NCI-H226 (cell line): ENCODE measurements around the gene TRDN.
A peak's percentile ranks its signal among the peaks of the same experiment; 100 is the strongest.
"Not testable (repeated sequence)": the region's sequence is repeated elsewhere in the genome, so short reads cannot be mapped to it uniquely, and the experiment has no call there.

Source experiments
- DNase-seq: peaks from one replicate; pipeline ENCODE4 v3.0.0-alpha.2; 2015

TRDN gene

GRCh38 chr6:123383718-123384117 lies 253.0 kb downstream of the TRDN start:
- no peak for DNase-seq

DNA sequence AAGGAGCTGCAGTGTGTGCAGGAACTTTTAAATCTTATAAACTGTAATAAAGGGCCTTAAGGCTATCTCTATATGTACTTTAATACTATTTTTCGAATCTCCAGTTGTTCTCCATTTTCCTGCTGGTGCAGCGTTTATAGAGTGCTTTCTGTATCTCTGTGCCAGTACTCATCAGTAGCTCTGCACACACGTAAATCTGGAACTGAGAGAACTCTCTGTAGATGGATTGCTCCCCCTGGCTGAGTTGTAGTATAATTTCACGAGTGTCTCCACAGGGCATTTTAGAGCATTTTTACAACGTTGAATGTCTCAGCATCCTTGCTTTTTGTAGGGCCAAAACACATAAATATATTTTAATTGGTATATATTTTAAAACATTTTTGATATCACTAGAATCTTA lies 256.5 kb downstream of the TRDN start:
- DNase-seq = peak; percentile 8

- DNase-seq = no peak
Observed at GRCh38 chr6:123372737-123373136, 264.0 kb downstream of the TRDN start.

DNA sequence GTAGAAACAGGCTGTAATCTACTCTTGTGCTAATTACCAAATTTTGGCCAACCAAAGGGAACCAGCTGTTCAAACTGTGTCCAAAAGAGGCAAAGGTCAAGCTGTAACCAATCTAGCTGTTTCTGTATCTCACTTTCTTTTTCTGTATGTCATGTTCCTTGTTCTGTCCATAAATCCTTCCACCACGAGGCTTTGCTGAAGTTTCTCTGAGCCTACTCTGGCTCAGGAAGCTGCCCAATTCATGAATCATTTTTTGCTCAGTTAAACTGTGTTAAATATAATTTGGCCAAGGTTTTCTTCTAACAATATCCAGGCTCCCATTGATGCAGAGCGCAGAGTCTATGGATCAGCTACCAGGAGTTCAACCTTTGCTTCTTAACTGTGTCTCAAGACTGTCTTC lies 272.8 kb downstream of the TRDN start:
- DNase-seq = no peak

- DNase-seq = no peak
Observed at GRCh38 chr6:123360359-123360758, 276.4 kb downstream of the TRDN start.

- DNase-seq = no peak
Observed at GRCh38 chr6:123352705-123353104, 284.0 kb downstream of the TRDN start.

DNA sequence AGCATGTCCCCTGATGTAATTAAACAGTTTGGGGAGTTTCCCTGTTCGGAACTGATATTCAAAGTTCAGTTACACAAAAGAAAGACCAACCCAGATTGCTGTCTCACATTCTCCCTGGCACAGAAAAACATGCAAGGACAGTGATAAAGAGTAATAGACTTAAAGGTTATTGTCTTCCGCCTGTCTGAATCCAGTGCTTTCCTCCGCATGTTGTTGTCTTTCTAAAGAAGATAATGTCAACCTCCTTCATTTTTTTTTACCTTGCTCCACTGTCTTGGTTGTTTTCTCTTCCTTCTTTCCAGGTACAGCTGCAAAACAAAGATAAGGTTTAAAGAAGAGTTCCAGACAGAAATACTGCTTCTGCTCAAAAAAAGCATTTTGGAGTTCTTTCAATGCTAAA lies 284.5 kb downstream of the TRDN start:
- no peak for DNase-seq

GRCh38 chr6:123343836-123344235 lies 292.9 kb downstream of the TRDN start:
- DNase-seq = no peak

DNA sequence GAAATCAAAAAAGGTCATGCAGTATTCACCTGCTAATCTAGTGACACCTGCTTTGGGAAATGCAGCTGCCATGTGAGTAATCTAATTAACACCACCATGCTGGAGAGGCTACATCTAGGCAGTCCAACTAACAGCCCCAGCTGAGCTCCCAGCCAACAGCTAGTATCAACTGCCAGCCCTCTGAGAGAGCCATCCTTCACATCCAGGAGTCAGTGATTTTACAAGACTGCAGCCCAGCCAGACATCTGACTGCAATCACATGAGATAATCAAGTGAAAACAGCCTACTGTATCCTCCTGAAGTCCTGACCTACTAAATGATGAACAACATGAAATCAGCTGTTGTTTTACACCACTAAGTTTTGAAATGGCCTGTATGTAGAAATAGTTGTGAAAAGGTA lies 298.4 kb downstream of the TRDN start:
- no peak for DNase-seq

- DNase-seq = no peak
Observed at GRCh38 chr6:123333000-123333756, 303.6 kb downstream of the TRDN start.

GRCh38 chr6:123332070-123332469 lies 304.7 kb downstream of the TRDN start:
- DNase-seq = no peak

DNA sequence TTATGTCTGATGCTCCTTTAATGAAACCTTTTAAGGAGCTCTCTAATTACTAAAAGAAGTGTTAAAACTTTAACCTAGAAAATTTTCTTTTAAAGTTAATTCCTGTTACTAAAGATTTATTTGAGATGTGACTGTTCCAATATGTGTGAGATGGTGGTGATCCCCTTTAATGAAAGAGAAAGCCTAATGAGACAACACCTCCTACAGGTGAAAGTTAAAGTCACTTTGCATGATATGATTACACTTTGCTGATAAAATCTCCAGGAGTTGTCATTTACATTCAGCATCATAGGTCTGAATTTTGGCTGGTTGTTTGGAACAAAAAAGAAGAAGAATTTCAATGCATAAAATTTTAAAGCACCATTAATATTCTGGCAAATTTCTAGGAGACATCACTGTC lies 307.4 kb downstream of the TRDN start:
- no peak for DNase-seq

GRCh38 chr6:123323452-123324329 lies 313.1 kb downstream of the TRDN start:
- DNase-seq = peak; percentile 36

- DNase-seq = no peak
Observed at GRCh38 chr6:123321020-123321419, 315.7 kb downstream of the TRDN start.

DNA sequence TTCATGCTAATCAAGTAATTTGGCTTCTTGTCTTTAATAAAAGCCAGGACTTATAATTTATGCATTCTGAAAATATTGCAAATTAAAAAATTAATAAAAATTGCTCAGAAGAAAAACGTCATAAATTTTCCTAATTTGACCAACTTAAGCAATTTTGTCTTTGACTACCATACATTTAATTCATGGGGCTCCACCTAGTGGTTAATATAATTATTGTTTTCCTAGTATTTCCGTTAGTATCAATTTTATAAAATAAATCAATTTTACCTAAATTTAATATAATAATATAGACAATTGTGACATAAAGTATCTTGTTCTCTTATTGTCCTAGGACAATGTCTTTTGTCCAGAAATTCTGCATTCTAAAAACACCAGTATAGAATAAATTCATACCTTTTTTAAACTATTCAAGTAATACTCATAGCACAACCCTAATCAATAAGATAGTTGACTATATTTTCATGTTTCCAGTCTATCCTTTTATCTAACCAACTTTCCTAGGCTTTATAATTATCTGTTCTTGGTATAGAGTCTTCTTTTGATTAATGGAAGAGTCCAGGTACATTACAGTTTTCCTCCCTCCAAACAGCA lies 319.9 kb downstream of the TRDN start:
- DNase-seq = no peak

DNA sequence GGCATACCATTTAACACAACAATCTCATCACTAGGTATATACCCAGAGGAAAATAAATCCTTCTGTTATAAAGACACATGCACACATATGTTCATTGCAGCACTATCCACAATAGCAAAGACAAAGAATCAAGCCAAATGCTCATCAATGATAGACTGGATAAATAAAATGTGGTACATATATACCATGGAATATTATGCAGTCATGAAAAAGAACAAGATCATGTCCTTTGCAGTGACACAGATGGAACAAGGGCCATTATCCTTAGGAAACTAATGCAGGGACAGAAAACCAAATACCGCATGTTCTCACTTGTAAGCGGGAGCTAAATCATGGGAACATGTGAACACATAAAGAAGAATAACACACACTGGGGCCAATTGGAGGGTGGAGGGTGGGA lies 322.3 kb downstream of the TRDN start:
- DNase-seq = not testable (repeated sequence)

DNA sequence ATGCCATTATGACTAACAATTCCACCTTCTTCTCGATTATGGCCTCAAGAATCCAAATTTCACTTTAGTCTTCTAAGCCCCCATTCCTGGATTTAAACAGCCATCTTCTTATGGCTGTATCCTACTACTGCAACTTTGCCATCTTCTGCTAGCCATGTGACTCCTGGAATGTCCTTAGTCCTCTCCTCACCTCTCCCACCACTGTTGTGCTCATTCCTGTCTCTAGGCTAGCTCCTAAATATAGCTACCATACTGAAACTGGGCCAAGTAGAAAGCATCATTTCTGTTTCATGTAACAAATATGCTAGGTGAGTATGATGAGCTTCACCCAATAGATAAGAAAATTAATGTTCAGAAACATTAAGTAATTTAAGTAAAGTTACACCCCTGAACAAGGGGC lies 327.6 kb downstream of the TRDN start:
- DNase-seq = no peak

GRCh38 chr6:123306334-123306733 lies 330.4 kb downstream of the TRDN start:
- DNase-seq = no peak

DNA sequence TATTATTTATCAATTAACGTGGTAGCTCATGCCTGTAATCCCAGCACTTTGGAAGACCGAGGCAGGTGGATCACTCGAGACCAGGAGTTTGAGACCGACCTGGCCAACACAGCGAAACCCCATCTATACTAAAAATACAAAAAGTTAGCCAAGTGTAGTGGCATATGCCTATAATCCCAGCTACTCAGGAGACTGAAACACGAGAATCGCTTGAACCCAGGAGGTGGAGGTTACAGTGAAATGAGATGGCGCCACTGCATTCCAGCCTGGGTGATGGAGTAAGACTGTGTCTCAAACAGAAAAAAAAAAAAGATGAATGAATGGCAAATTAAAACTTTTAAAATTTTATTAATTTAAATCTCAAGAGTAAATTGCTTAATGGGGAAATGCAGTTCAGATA lies 341.1 kb downstream of the TRDN start:
- DNase-seq = no peak

GRCh38 chr6:123295181-123295580 lies 341.6 kb downstream of the TRDN start:
- no peak for DNase-seq

DNA sequence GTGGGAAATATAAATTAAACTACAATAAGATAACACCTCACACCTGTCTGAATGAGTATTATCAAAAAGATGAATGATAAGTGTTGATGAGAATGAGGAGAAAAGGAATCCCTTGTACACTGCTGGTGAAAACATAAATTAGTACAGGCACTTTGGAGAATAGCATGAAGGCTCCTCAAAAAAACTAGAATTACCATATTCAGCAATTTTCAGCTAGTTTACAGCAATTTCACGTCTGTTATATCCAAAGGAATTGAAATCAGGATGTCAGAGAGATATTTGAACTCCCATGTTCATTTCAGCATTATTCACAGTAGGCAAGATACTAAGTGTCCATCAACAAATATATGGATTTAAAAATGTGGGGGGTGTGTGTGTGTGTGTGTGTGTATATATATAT lies 348.1 kb downstream of the TRDN start:
- DNase-seq = no peak

DNA sequence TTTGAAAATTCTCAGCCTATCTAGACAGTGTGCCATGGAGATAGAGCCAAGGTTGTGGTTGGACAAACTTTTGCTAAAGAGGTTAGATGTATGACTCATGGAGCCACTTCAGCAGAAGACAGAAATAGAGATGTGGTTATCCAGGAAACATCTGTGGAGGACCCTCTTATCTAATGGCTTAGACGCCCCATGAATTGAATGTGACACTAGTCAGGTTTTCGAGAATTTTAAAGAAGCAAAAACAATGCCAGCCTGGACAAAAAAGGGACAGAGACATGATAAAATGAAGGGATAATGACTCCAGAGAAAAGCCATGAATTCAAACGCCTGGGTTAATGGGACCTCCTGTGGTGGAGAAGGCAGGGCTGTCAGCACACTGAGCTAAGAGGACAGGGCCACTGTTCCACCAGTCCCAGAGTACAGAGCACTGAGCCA lies 360.2 kb downstream of the TRDN start:
- DNase-seq = no peak

DNA sequence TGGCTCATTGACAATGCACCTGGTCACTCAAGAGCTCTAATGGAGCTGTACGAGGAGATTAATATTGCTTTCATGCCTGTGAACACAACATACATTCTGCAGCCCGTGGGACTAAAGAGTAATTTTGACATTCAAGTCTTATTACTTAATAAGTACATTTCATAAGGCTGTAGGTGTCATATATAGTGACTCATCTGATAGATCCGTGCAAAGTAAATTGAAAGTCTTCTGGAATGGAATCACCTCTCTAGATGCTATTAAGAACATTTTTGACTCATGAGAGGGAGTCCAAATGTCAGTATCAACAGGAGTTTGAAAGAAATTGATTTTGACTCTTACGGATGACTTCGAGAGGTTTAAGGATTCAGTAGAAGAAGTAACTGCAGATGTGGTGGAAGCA lies 372.8 kb downstream of the TRDN start:
- peak; percentile 5 for DNase-seq

- DNase-seq = no peak
Observed at GRCh38 chr6:123240626-123241025, 396.1 kb downstream of the TRDN start.
